HEK293T (cell line): ENCODE measurements around the gene MKLN1.

Experiments used
- CTCF ChIA-PET: fragments of 350-600 bp; formaldehyde crosslinking; extraction: SDS; loops from one replicate; lab custom pipeline; 2021; ENCODE audit warnings: antibody characterized with exemption, inconsistent platforms; lab: Yijun Ruan, JAX
- POLR2A ChIA-PET: fragments of 350-600 bp; formaldehyde crosslinking; extraction: SDS; loops from one replicate; lab custom pipeline; 2020; ENCODE audit warnings: antibody characterized with exemption, inconsistent platforms; lab: Yijun Ruan, JAX
- DNase-seq: peaks from one replicate; pipeline ENCODE4 v3.0.0; 2012; ENCODE audit warnings: mixed read lengths; ENCODE audit errors: extremely low spot score
- ARNT ChIP-seq: fragments of 450-650 bp; IDR thresholded peaks from 2 replicates; pipeline ENCODE4 v1.6.1; 2017; ENCODE audit warnings: mild to moderate bottlenecking
- BHLHE40 ChIP-seq: fragments of 450-650 bp; IDR thresholded peaks from 2 replicates; pipeline ENCODE4 v1.6.1; 2016; ENCODE audit warnings: mild to moderate bottlenecking, moderate library complexity, borderline replicate concordance
- CTBP1 ChIP-seq: fragments of 450-650 bp; IDR thresholded peaks from 2 replicates; pipeline ENCODE4 v1.6.1; 2016; ENCODE audit warnings: borderline replicate concordance
- ELF4 ChIP-seq: fragments of 450-650 bp; IDR thresholded peaks from 2 replicates; pipeline ENCODE4 v1.6.1; 2017; ENCODE audit warnings: antibody characterized with exemption
- FOXA1 ChIP-seq: fragments of 450-650 bp; IDR thresholded peaks from 2 replicates; pipeline ENCODE4 v1.6.1; 2016; ENCODE audit warnings: mild to moderate bottlenecking
- FOXK2 ChIP-seq: fragments of 450-650 bp; IDR thresholded peaks from 2 replicates; pipeline ENCODE4 v1.6.1; 2016; ENCODE audit warnings: mild to moderate bottlenecking
- FOXM1 ChIP-seq: fragments of 450-650 bp; IDR thresholded peaks from 2 replicates; pipeline ENCODE4 v1.6.1; 2017; ENCODE audit warnings: mild to moderate bottlenecking, borderline replicate concordance
- HDGF ChIP-seq: fragments of 450-650 bp; IDR thresholded peaks from 2 replicates; pipeline ENCODE4 v1.6.1; 2017; ENCODE audit warnings: antibody characterized with exemption, borderline replicate concordance
- L3MBTL2 ChIP-seq: fragments of 450-650 bp; conservative IDR thresholded peaks from 2 replicates; pipeline ENCODE4 v1.6.1; 2016; ENCODE audit warnings: mild to moderate bottlenecking
- LEF1 ChIP-seq: fragments of 450-650 bp; IDR thresholded peaks from 2 replicates; pipeline ENCODE4 v1.6.1; 2017; ENCODE audit warnings: mild to moderate bottlenecking, borderline replicate concordance
- NFRKB ChIP-seq: fragments of 450-650 bp; IDR thresholded peaks from 2 replicates; pipeline ENCODE4 v1.6.1; 2016; ENCODE audit warnings: mild to moderate bottlenecking, moderate library complexity
- SP1 ChIP-seq: fragments of 450-650 bp; IDR thresholded peaks from 2 replicates; pipeline ENCODE4 v1.6.1; 2017
- SUZ12 ChIP-seq: fragments of 450-650 bp; IDR thresholded peaks from 2 replicates; pipeline ENCODE4 v1.6.1; 2016; ENCODE audit warnings: mild to moderate bottlenecking
- TARDBP ChIP-seq: fragments of 450-650 bp; IDR thresholded peaks from 2 replicates; pipeline ENCODE4 v1.6.1; 2016
- ZNF384 ChIP-seq: fragments of 450-650 bp; IDR thresholded peaks from 2 replicates; pipeline ENCODE4 v1.6.1; 2016
- TF ChIP-seq, protein P1 (sequence below): fragments of 450-650 bp; IDR thresholded peaks from 2 replicates; pipeline ENCODE4 v1.6.1; 2016

Gene MKLN1

GRCh38 chr7:131346885-131347592 is 19.4 kb downstream of the MKLN1 start:
- ChIA-PET CTCF (no interaction called here), POLR2A (no interaction called here)
- DNase-seq, result no peak
- TF ChIP-seq BHLHE40, result no peak

- ChIA-PET CTCF (no interaction called here), POLR2A (no interaction called here)
- no peak for DNase-seq
- TF ChIP-seq ELF4 (no peak), TARDBP (no peak), ARNT (no peak), BHLHE40 (no peak), FOXM1 (no peak), FOXK2 (no peak), CTBP1 (no peak), NFRKB (no peak), ZNF384 (no peak), SUZ12 (no peak), SP1 (no peak), LEF1 (no peak), L3MBTL2 (no peak), FOXA1 (no peak)
- TF ChIP-seq, protein P1, sequence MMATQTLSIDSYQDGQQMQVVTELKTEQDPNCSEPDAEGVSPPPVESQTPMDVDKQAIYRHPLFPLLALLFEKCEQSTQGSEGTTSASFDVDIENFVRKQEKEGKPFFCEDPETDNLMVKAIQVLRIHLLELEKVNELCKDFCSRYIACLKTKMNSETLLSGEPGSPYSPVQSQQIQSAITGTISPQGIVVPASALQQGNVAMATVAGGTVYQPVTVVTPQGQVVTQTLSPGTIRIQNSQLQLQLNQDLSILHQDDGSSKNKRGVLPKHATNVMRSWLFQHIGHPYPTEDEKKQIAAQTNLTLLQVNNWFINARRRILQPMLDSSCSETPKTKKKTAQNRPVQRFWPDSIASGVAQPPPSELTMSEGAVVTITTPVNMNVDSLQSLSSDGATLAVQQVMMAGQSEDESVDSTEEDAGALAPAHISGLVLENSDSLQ, result no peak
Measured at GRCh38 chr7:131352032-131352431, 24.4 kb downstream of the MKLN1 start.

DNA sequence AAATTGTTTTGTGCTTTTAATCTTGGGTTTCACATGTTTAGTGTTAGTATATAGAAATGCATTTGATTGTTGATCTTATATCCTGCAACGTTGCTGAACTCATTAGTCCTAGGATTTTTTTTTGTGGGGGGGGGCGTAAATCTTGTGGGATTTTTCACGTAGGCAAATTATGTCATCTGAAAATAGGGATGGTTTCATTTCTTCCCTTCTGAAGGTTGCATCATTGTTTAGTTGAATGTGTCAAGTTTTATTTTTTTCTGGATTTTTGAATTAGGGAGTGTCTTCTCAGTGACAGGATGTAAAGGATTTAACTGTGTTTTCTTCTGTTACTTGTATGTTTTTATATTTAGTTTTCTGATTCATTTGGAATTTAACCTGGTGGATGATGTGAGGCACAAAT is 26.7 kb downstream of the MKLN1 start:
- TF ChIP-seq L3MBTL2 (no peak), ARNT (no peak), CTBP1 (no peak), BHLHE40 (no peak), SP1 (no peak), ZNF384 (no peak)
- no peak for DNase-seq
- ChIA-PET POLR2A (no interaction called here), CTCF (no interaction called here)

- POLR2A ChIA-PET, result interaction anchor here (1.0 kb wide), 1 partner anchor 29 kb away, joined by 3 read pairs; the partner anchor contains the start of gene MKLN1
- no peak for DNase-seq
- CTCF ChIA-PET, result no interaction called here
- TF ChIP-seq SUZ12, result no peak
- TF ChIP-seq BHLHE40, result no peak
- no peak for TF ChIP-seq SP1
- TF ChIP-seq, protein P1, result no peak
- TF ChIP-seq FOXA1, result no peak
- no peak for TF ChIP-seq CTBP1
- TF ChIP-seq LEF1, result no peak
- TF ChIP-seq FOXM1, result no peak
- no peak for TF ChIP-seq ARNT
- no peak for TF ChIP-seq NFRKB
- no peak for TF ChIP-seq HDGF
- TF ChIP-seq TARDBP, result no peak
- no peak for TF ChIP-seq ELF4
- TF ChIP-seq L3MBTL2, result no peak
- TF ChIP-seq ZNF384, result no peak
- TF ChIP-seq FOXK2, result no peak
Measured at GRCh38 chr7:131355917-131356777, 28.5 kb downstream of the MKLN1 start.

- POLR2A ChIA-PET, result no interaction called here
- CTCF ChIA-PET, result no interaction called here
- no peak for DNase-seq
- no peak for TF ChIP-seq FOXK2
- TF ChIP-seq SUZ12, result no peak
- TF ChIP-seq NFRKB, result no peak
- no peak for TF ChIP-seq BHLHE40
- TF ChIP-seq LEF1, result no peak
- no peak for TF ChIP-seq FOXA1
- TF ChIP-seq L3MBTL2, result no peak
- no peak for TF ChIP-seq ARNT
- TF ChIP-seq ELF4, result no peak
- TF ChIP-seq ZNF384, result no peak
- no peak for TF ChIP-seq FOXM1
- no peak for TF ChIP-seq SP1
Measured at GRCh38 chr7:131357282-131357880, 29.7 kb downstream of the MKLN1 start.

DNA sequence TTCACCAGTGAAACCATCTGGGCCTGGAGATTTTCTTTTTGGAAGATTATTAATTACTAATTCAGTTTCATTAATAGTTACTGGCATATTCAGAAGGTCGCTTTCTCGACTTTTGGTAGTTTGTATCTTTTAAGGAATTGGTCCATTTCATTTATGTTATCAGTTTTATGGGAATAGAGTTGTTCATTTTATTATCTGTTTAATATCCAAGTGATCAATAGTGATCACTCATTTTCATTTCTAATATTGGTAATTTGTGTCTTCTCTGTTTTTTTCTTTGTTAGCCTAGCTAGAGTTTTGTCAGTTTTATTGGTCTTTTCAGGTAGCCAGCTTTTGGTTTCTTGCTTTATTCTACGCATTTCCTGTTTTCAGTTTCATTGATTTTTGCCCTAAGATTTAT is 31.0 kb downstream of the MKLN1 start:
- POLR2A ChIA-PET, result no interaction called here
- CTCF ChIA-PET, result no interaction called here
- DNase-seq, result no peak
- TF ChIP-seq LEF1 (no peak), FOXK2 (no peak), TARDBP (no peak), SP1 (no peak), L3MBTL2 (no peak), BHLHE40 (no peak), SUZ12 (no peak), FOXA1 (no peak), NFRKB (no peak)
- TF ChIP-seq, protein P1, result no peak
